GM18873 (cell line): ENCODE data around the gene PDCD1.
"Not testable (repeated sequence)": the region's sequence is repeated elsewhere in the genome, so short reads cannot be mapped to it uniquely, and the experiment has no call there.

ENCODE experiments used
- ATAC-seq: cut with Tn5 transposase; IDR thresholded peaks from one replicate; pipeline ENCODE4 v1.9.1; 2021; ENCODE audit warnings: mild to moderate bottlenecking, moderate library complexity, moderate number of reproducible peaks; ENCODE audit not compliant: unreplicated experiment, low FRiP score

Gene PDCD1

GRCh38 chr2:241817126-241817820 lies 41.4 kb downstream of the PDCD1 start:
- ATAC-seq = no peak

- ATAC-seq = no peak
These were observed 42.1 kb downstream of the PDCD1 start for GRCh38 chr2:241816431-241817121.

- ATAC-seq = no peak
These were observed 42.9 kb downstream of the PDCD1 start for GRCh38 chr2:241815477-241816430.

GRCh38 chr2:241814643-241815476 lies 43.8 kb downstream of the PDCD1 start:
- no peak for ATAC-seq

GRCh38 chr2:241814393-241814642 lies 44.4 kb downstream of the PDCD1 start:
- no peak for ATAC-seq

- no peak for ATAC-seq
These were observed 44.9 kb downstream of the PDCD1 start for GRCh38 chr2:241813644-241814392.

- no peak for ATAC-seq
These were observed 45.7 kb downstream of the PDCD1 start for GRCh38 chr2:241812730-241813643.

- ATAC-seq = no peak
These were observed 46.6 kb downstream of the PDCD1 start for GRCh38 chr2:241811952-241812729.

- ATAC-seq = no peak
These were observed 47.3 kb downstream of the PDCD1 start for GRCh38 chr2:241811201-241811951.

- ATAC-seq = no peak
These were observed 48.1 kb downstream of the PDCD1 start for GRCh38 chr2:241810307-241811200.

GRCh38 chr2:241809383-241810306 lies 49.0 kb downstream of the PDCD1 start:
- no peak for ATAC-seq

GRCh38 chr2:241808721-241809382 lies 49.8 kb downstream of the PDCD1 start, which contains the start of gene NEU4:
Gene NEU4 (plus strand): TSS chr2:241809193. CDS start chr2:241814485, 5,292 bp downstream.
- ATAC-seq = no peak

GRCh38 chr2:241808051-241808720 lies 50.5 kb downstream of the PDCD1 start:
- no peak for ATAC-seq

- ATAC-seq = not testable (repeated sequence)
These were observed 52.5 kb downstream of the PDCD1 start for GRCh38 chr2:241806217-241806616.
